H7 (cell line): ENCODE data around the gene PERP. TPM values are rescaled to one million over a fixed set of nuclear protein-coding genes. Genes with fewer than 3 reads are reported as not detected.
A peak's percentile ranks its signal among the peaks of the same experiment; 100 is the strongest.
"Not testable (repeated sequence)": the region's sequence is repeated elsewhere in the genome, so short reads cannot be mapped to it uniquely, and the experiment has no call there.

Experiments used
- DNase-seq: peaks from one replicate; pipeline ENCODE4 v3.0.0; 2012
- H3K27me3 ChIP-seq: 2 replicates; pipeline ENCODE4 v1.6.0; 2011; ENCODE audit warnings: mild to moderate bottlenecking, low read length; ENCODE audit not compliant: control insufficient read depth, insufficient read depth
- H3K36me3 ChIP-seq: replicated peaks from 2 replicates; pipeline ENCODE4 v1.5.1; 2011; ENCODE audit warnings: low read length; ENCODE audit not compliant: control insufficient read depth, insufficient read depth
- H3K4me3 ChIP-seq: 2 replicates; pipeline ENCODE4 v1.5.1; 2011; ENCODE audit warnings: low read depth, mild to moderate bottlenecking, control low read depth, low read length, moderate library complexity; ENCODE audit not compliant: insufficient read depth
- total RNA-seq: library from RNA; depleted of rRNA; stranded (reverse); fragments of >200 nt; shearing (Covaris generic); gene quantifications from 2 replicates; pipeline ENCODE4 v1.2.3, GENCODE V29; 2014; rRNA removed

The PERP gene
- total RNA-seq: 27.9 and 28.5 TPM in 2 replicates

- H3K27me3 ChIP-seq: peaks cover 10% of the 10 kb centered on the region
- peak; percentile 79 for DNase-seq
- peak within 1 kb of the TSS; percentile 68 for H3K4me3 ChIP-seq
- H3K36me3 ChIP-seq: no peaks in the 10 kb centered on the region
Observed at GRCh38 chr6:138107078-138107751, at the start of gene PERP. Gene PERP (minus strand): TSS chr6:138107419. CDS start chr6:138107340, 79 bp downstream.

GRCh38 chr6:138155443-138155842 lies 48.2 kb upstream of the PERP start:
- Histone ChIP-seq H3K27me3 (peaks cover 10% of the 10 kb centered on the region), H3K4me3 (no peak overlapping the region), H3K36me3 (no peaks in the 10 kb centered on the region)
- DNase-seq: no peak

- H3K4me3 ChIP-seq: no peak overlapping the region
- no peaks in the 10 kb centered on the region for H3K27me3 ChIP-seq
- H3K36me3 ChIP-seq: no peaks in the 10 kb centered on the region
- no peak for DNase-seq
Observed at GRCh38 chr6:138146544-138146943, 39.3 kb upstream of the PERP start.

- no peaks in the 10 kb centered on the region for H3K36me3 ChIP-seq
- H3K27me3 ChIP-seq: no peaks in the 10 kb centered on the region
- DNase-seq: no peak
- H3K4me3 ChIP-seq: no peak overlapping the region
Observed at GRCh38 chr6:138145402-138145801, 38.2 kb upstream of the PERP start.

GRCh38 chr6:138142806-138143205 lies 35.6 kb upstream of the PERP start:
- Histone ChIP-seq H3K36me3 (no peaks in the 10 kb centered on the region), H3K4me3 (no peak overlapping the region), H3K27me3 (no peaks in the 10 kb centered on the region)
- no peak for DNase-seq

- no peak for DNase-seq
- Histone ChIP-seq H3K27me3 (no peaks in the 10 kb centered on the region), H3K4me3 (no peak overlapping the region), H3K36me3 (no peaks in the 10 kb centered on the region)
Observed at GRCh38 chr6:138129190-138129589, 22.0 kb upstream of the PERP start.

- Histone ChIP-seq H3K27me3 (no peaks in the 10 kb centered on the region), H3K4me3 (no peak overlapping the region), H3K36me3 (no peaks in the 10 kb centered on the region)
- DNase-seq: no peak
Observed at GRCh38 chr6:138128096-138128495, 20.9 kb upstream of the PERP start.

GRCh38 chr6:138124096-138124495 lies 16.9 kb upstream of the PERP start:
- Histone ChIP-seq H3K36me3 (no peaks in the 10 kb centered on the region), H3K4me3 (no peak overlapping the region), H3K27me3 (no peaks in the 10 kb centered on the region)
- DNase-seq: no peak

- no peaks in the 10 kb centered on the region for H3K36me3 ChIP-seq
- no peak for DNase-seq
- no peak overlapping the region for H3K4me3 ChIP-seq
- no peaks in the 10 kb centered on the region for H3K27me3 ChIP-seq
Observed at GRCh38 chr6:138119976-138120375, 12.8 kb upstream of the PERP start.

- H3K36me3 ChIP-seq, DNase-seq, H3K27me3 ChIP-seq, H3K4me3 ChIP-seq: not testable (repeated sequence)
Observed at GRCh38 chr6:138119229-138119628, 12.0 kb upstream of the PERP start.

GRCh38 chr6:138117376-138117914 lies 10.2 kb upstream of the PERP start:
- Histone ChIP-seq H3K27me3 (no peaks in the 10 kb centered on the region), H3K4me3 (no peak overlapping the region), H3K36me3 (no peaks in the 10 kb centered on the region)
- DNase-seq: no peak

- DNase-seq: no peak
- Histone ChIP-seq H3K4me3 (no peak overlapping the region), H3K36me3 (no peaks in the 10 kb centered on the region), H3K27me3 (no peaks in the 10 kb centered on the region)
Observed at GRCh38 chr6:138116661-138116999, 9.4 kb upstream of the PERP start.

GRCh38 chr6:138115877-138116660 lies 8.8 kb upstream of the PERP start:
- DNase-seq: no peak
- no peak overlapping the region for H3K4me3 ChIP-seq
- H3K36me3 ChIP-seq: no peaks in the 10 kb centered on the region
- no peaks in the 10 kb centered on the region for H3K27me3 ChIP-seq

- Histone ChIP-seq H3K36me3 (no peaks in the 10 kb centered on the region), H3K27me3 (no peaks in the 10 kb centered on the region), H3K4me3 (no peak overlapping the region)
- no peak for DNase-seq
Observed at GRCh38 chr6:138115201-138115600, 8.0 kb upstream of the PERP start.

GRCh38 chr6:138113588-138114210 lies 6.5 kb upstream of the PERP start:
- H3K36me3 ChIP-seq: no peaks in the 10 kb centered on the region
- no peaks in the 10 kb centered on the region for H3K27me3 ChIP-seq
- no peak overlapping the region for H3K4me3 ChIP-seq
- DNase-seq: no peak
